ENCODE results near the gene RIC3. TPM values are rescaled to one million over a fixed set of nuclear protein-coding genes. Genes with fewer than 3 reads are reported as not detected.

Gene RIC3
- total RNA-seq, 4 donors from 2014 or later = 3.3 to 43.0 (median 12.5) TPM

DNA sequence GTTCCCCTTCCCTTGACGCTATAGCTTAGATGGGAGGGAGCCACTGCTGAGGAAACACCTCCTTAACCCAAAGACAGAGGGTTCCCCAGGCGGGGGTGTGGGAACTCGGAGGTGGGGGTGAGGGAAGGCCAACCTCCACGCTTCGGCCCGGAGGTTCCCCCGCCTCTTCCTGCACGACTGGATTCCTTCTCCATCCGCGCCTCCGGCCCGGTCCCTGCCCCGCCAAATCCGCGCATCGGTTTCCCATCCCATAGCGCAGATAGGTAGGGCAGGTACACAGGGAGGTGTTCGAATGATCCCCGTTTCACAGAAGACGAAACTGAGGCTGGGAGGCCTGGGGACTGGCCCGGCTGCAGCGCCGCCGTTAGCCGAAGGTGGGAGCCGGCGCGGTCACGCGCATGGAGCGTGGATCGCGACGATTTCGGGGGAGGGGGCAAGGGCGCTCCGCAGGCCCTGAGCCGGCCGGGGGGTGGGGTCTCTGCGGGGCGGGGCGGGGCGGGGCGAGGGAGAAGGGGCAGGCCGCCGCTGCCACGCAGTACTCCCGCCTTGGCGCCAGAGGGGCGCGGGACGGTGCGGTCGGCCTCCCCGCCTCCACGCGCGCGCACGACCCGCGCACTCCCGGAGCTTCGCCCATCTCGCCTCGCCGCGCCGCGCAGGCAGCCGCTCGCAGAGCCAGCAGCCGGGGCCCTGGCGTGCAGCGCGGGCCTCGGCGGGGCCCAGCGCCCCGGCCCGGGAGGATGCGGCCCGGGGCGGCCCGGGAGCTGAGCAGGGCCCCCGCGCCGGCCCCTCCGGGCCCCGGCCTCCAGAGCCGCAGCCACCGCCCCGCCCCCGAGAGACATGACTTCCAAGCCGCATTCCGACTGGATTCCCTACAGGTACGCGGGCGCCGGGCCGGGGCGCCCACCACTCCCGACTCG is 87.9 kb downstream of the RIC3 start, which contains the start of gene TUB:
TUB (plus strand) TSS at position 538 of the 917 bp plus-strand sequence; CDS start at position 838, 300 bp downstream.
- no peak for DNase-seq
- Histone ChIP-seq H3K4me1 (peaks cover 0 to 8% (median 1%) of the 10 kb centered on the region in 4 donors), H3K27ac (peak within 1 kb of the TSS in 1 of 4 donors; percentile 55), H3K27me3 (peaks cover 30% of the 10 kb centered on the region), H3K36me3 (no peaks in the 10 kb centered on the region), H3K9me3 (no peaks in the 10 kb centered on the region), H3K4me3 (peak within 1 kb of the TSS; percentile 35 to 49 (median 40))
- intact Hi-C loops (cut with DNase I; ENCODE audit: low total_unique reads) (no loop called here), in situ Hi-C loops (cut with MboI; ENCODE audit: low pct_ligation_motif_present in 1 of 4, low pct_unique_long_range_greater_than_20kb in 1 of 4, low sequenced_read_pairs in 3 of 4) (loop anchor here in 1 of 4 donors (25.0 kb wide), 1 partner anchor 194 kb away; no protein-coding TSS in a partner anchor)
- 3% methylated on average over 27 of the region's 104 CpGs; no CpG with 5 or more reads in 1 of the 2 donors for WGBS, 2 donors (ENCODE audit: low coverage in 1 of 2)
- TF ChIP-seq POLR2AphosphoS5 (IDR thresholded peaks at IDR 0.05) = no peak
- TF ChIP-seq, protein P1, sequence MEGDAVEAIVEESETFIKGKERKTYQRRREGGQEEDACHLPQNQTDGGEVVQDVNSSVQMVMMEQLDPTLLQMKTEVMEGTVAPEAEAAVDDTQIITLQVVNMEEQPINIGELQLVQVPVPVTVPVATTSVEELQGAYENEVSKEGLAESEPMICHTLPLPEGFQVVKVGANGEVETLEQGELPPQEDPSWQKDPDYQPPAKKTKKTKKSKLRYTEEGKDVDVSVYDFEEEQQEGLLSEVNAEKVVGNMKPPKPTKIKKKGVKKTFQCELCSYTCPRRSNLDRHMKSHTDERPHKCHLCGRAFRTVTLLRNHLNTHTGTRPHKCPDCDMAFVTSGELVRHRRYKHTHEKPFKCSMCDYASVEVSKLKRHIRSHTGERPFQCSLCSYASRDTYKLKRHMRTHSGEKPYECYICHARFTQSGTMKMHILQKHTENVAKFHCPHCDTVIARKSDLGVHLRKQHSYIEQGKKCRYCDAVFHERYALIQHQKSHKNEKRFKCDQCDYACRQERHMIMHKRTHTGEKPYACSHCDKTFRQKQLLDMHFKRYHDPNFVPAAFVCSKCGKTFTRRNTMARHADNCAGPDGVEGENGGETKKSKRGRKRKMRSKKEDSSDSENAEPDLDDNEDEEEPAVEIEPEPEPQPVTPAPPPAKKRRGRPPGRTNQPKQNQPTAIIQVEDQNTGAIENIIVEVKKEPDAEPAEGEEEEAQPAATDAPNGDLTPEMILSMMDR (IDR thresholded peaks at IDR 0.05) = no peak
- no peak for TF ChIP-seq POLR2A (IDR thresholded peaks at IDR 0.05)
- no peak for TF ChIP-seq EP300 (IDR thresholded peaks at IDR 0.05; ENCODE audit: low read depth)

DNA sequence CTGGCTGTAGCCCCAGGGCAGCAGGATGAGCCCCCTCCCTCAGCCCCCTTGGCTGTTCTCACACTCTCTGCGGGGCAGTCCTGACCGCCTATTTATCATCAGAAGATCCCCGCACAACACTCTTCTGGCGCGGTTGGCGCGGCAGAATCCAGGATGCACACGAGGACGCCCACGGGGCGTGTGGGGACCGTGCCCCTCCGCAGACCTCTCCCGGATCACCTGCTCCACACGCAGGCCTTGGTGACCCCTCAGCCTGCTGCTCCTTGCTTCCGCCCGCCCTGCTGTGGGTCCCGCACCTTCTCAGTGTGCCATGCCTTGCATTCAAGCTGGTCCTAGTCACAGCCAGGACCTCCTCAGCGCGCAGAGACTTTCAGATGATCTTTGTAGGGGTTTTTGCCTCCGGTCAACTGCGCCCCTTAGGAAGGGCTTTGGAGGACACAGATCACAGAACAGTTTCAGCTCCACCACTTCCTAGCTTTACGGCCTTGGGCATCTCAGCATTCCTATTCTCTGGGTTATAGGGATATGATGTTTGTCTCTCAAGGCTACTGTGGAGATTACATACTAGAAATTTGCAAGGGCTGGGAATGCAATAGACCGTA is 88.7 kb downstream of the RIC3 start:
- H3K27me3 ChIP-seq = peaks cover 30% of the 10 kb centered on the region
- intact Hi-C loops (cut with DNase I; ENCODE audit: low total_unique reads) = no loop called here
- in situ Hi-C loops (cut with MboI; ENCODE audit: low pct_ligation_motif_present in 1 of 4, low pct_unique_long_range_greater_than_20kb in 1 of 4, low sequenced_read_pairs in 3 of 4) = loop anchor here in 1 of 4 donors (25.0 kb wide), 1 partner anchor 193 kb away; no protein-coding TSS in a partner anchor
- 90% methylated on average over 24 of the region's 24 CpGs; no CpG with 5 or more reads in 1 of the 2 donors for WGBS, 2 donors (ENCODE audit: low coverage in 1 of 2)
- TF ChIP-seq, protein P1 (IDR thresholded peaks at IDR 0.05) = no peak
- peak overlapping the region in 1 of 4 donors; percentile 49 for H3K4me3 ChIP-seq
- H3K9me3 ChIP-seq = no peaks in the 10 kb centered on the region
- DNase-seq = no peak
- H3K4me1 ChIP-seq = peaks cover 0 to 8% (median 1%) of the 10 kb centered on the region in 4 donors
- H3K36me3 ChIP-seq = no peaks in the 10 kb centered on the region
- H3K27ac ChIP-seq = peak overlapping the region in 1 of 4 donors; percentile 34

DNA sequence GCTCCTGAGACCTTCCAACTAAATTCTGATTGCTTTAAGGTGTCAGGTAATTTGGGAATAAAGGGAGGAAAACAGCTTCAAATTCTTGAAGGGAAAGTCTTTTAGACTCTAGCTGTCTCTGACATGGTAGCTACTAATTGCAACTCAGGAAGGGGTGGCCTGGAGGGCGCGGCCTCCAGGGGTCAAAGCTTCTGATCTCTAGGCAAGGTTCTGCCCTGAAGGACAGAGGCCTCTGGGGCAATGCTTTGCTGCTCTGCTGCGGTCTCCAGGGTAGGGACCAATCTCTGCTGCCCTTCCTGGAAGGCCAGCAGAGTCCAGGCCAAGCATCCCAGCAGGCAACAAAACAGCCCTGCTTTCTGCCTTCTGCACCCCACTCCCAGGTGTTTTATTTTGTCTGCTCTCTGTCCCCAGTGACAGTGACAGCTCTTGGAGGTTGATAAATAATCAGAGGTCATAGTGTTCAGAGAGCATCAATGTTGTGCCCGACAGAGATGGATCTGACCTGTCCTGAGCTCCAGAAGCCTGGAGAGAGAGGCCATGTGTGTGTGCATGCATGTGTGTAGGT is 89.6 kb downstream of the RIC3 start:
- 98% methylated on average over 4 of the region's 4 CpGs; no CpG with 5 or more reads in 1 of the 2 donors for WGBS, 2 donors (ENCODE audit: low coverage in 1 of 2)
- no peaks in the 10 kb centered on the region for H3K9me3 ChIP-seq
- TF ChIP-seq POLR2A (IDR thresholded peaks at IDR 0.05) = no peak
- no peak for TF ChIP-seq POLR2AphosphoS5 (IDR thresholded peaks at IDR 0.05)
- no peak for TF ChIP-seq EP300 (IDR thresholded peaks at IDR 0.05; ENCODE audit: low read depth)
- TF ChIP-seq, protein P1 (IDR thresholded peaks at IDR 0.05) = no peak
- H3K36me3 ChIP-seq = no peaks in the 10 kb centered on the region
- intact Hi-C loops (cut with DNase I; ENCODE audit: low total_unique reads) (no loop called here), in situ Hi-C loops (cut with MboI; ENCODE audit: low pct_ligation_motif_present in 1 of 4, low pct_unique_long_range_greater_than_20kb in 1 of 4, low sequenced_read_pairs in 3 of 4) (loop anchor here in 1 of 4 donors (25.0 kb wide), 1 partner anchor 192 kb away; no protein-coding TSS in a partner anchor)
- H3K27me3 ChIP-seq = peaks cover 30% of the 10 kb centered on the region
- peaks cover 0 to 8% (median 1%) of the 10 kb centered on the region in 4 donors for H3K4me1 ChIP-seq
- H3K4me3 ChIP-seq = no peak overlapping the region
- H3K27ac ChIP-seq = no peak overlapping the region
- no peak for DNase-seq
